Activated naive CD4-positive, alpha-beta T cell treated with anti-CD3 and anti-CD28 coated beads for 36 hours (primary cell): ENCODE data around the gene CTPS1. TPM values are rescaled to one million over a fixed set of nuclear protein-coding genes. Genes with fewer than 3 reads are reported as not detected.

Experiments used
- CTCF ChIA-PET: fragments of 350-600 bp; sonication (Branson Sonifier 250); formaldehyde crosslinking; loops from one replicate; lab custom pipeline; 2021; ENCODE audit warnings: antibody characterized with exemption; lab: Charles Lee
- DNase-seq: peaks from one replicate; pipeline ENCODE4 v3.0.0-alpha.2; 2020
- H3K27ac Mint-ChIP-seq: one replicate; pipeline ENCODE4 v1.8.0; 2021; ENCODE audit warnings: mild to moderate bottlenecking, mixed read lengths
- H3K27me3 Mint-ChIP-seq: one replicate; pipeline ENCODE4 v1.8.0; 2021; ENCODE audit warnings: low read depth, mixed read lengths
- H3K36me3 Mint-ChIP-seq: one replicate; pipeline ENCODE4 v1.8.0; 2021; ENCODE audit warnings: low read depth, mixed read lengths
- H3K4me1 Mint-ChIP-seq: one replicate; pipeline ENCODE4 v1.8.0; 2021; ENCODE audit warnings: low read depth, mixed read lengths
- H3K4me3 Mint-ChIP-seq: one replicate; pipeline ENCODE4 v1.8.0; 2021; ENCODE audit warnings: mild to moderate bottlenecking, moderate library complexity, mixed read lengths
- H3K9me3 Mint-ChIP-seq: one replicate; pipeline ENCODE4 v1.8.0; 2021; ENCODE audit warnings: mixed read lengths
- intact Hi-C: fragments of 100-400 bp; cut with micrococcal nuclease; formaldehyde crosslinking; loops from one replicate; pipeline ENCODE4 v1.15.1; 2023
- total RNA-seq, 2 experiments: library from RNA; stranded (reverse); gene quantifications; one replicate each; pipeline ENCODE4 v1.2.3, GENCODE V29; 2021

Gene CTPS1, protein sequence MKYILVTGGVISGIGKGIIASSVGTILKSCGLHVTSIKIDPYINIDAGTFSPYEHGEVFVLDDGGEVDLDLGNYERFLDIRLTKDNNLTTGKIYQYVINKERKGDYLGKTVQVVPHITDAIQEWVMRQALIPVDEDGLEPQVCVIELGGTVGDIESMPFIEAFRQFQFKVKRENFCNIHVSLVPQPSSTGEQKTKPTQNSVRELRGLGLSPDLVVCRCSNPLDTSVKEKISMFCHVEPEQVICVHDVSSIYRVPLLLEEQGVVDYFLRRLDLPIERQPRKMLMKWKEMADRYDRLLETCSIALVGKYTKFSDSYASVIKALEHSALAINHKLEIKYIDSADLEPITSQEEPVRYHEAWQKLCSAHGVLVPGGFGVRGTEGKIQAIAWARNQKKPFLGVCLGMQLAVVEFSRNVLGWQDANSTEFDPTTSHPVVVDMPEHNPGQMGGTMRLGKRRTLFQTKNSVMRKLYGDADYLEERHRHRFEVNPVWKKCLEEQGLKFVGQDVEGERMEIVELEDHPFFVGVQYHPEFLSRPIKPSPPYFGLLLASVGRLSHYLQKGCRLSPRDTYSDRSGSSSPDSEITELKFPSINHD
- total RNA-seq, result 10 to 100 TPM; 74.9 to 75.1 TPM

DNA sequence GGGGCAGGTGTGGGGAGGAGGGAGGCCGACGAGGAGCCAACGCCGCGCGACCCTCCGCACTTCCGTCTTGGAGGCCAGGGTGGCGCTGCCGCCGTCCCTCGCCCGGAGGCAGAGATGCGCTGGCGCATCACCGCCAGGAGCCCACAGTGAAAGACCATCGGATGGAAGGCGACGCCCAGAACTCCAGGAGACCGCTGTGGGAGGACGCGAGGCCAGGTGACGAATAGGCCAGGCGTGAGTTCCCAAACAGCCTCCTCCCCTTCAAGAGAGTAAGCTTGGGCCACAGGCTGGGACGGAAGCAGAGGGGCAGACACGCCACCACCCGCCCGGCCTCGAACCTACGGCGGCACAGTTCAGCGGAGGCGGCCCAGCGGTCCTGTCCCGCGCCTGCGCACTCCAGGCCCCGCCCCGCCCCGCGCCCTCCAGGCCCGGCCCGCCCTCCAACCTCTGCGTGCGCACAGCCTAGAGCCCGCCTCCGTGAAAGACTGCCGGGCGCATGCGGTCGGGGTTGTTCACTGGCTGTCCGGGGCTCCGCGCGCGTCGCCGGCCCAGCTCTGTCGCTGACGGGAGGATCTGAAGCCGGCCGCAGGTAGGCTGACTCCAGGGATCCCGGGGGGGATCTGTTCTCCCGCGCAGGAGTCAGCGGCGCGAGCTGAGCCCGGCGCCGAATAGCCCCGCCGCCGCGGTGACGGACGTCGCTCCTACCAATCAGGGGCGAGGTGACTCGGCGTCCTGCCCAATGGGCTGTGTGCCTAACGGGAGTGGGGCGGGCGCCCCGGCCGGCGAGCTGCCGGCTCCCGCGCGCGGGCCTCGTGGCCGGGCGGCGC lies at the start of gene CTPS1:
Gene CTPS1, plus strand, starts transcription at position 456 of the 827 bp plus-strand sequence. CDS start 3,595 bp downstream, outside the sequence.
- Mint-ChIP-seq H3K36me3 (peaks cover 30% of the 10 kb centered on the region), H3K9me3 (no peaks in the 10 kb centered on the region), H3K4me3 (peak within 1 kb of the TSS; percentile 82), H3K27me3 (no peaks in the 10 kb centered on the region), H3K27ac (peak within 1 kb of the TSS; percentile 84), H3K4me1 (peaks cover 40% of the 10 kb centered on the region)
- CTCF ChIA-PET, result interaction anchor here (0.8 to 2.8 kb wide), 4 partner anchors 24 to 31 kb away, joined by 3 to 6 read pairs (median 4); no protein-coding TSS in a partner anchor
- intact Hi-C loops, result loop anchor here (1.0 to 10.0 kb wide), 4 partner anchors 24 to 815 kb away; partner anchors contain the start of genes CITED4 and NFYC
- DNase-seq, result peak; percentile 96

DNA sequence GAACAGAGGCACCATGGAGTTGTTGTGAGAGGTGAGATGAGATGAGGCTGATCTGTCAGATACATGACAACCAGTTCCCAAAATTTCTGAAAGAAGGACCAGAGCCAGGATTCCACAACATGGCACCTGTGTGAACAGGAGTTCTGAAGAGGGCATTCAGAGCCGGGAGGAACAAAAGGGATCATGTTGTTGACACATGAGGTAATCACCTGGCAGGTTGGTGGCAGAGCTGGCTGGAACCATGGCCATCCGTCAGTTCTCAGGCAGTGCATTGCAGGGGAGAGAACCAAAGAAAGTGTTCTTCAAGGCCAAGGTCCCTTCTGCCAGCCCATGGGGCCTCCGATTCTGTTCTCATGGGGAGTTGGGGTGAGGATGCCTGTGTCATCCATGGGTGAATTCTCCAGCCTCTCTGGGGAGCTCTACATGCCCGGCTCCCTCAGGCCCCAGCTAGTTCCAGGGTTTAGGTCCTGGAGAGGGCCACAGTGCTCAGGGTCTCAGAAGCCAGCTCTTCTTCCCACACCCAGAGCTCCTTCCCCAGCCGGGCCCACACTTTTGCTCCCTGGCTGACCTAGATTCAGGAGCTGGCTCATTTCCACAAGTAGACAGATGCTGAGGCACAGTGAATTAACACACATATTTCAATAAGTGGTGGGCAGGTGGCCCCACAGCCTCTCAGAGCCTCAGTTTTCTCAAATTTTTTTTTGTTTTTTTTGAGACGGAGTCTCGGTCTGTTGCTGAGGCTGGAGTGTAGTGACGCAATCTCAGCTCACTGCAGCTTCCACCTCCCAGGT lies 49.1 kb upstream of the CTPS1 start:
- DNase-seq, result no peak
- Mint-ChIP-seq H3K27me3 (no peaks in the 10 kb centered on the region), H3K9me3 (no peaks in the 10 kb centered on the region), H3K27ac (no peak overlapping the region), H3K4me1 (peaks cover 3% of the 10 kb centered on the region), H3K36me3 (no peaks in the 10 kb centered on the region), H3K4me3 (no peak overlapping the region)
- intact Hi-C loops, result no loop called here
- CTCF ChIA-PET, result interaction anchor here (0.6 to 1.7 kb wide), 3 partner anchors 17 to 260 kb away, joined by 3 to 4 read pairs (median 4); no protein-coding TSS in a partner anchor

DNA sequence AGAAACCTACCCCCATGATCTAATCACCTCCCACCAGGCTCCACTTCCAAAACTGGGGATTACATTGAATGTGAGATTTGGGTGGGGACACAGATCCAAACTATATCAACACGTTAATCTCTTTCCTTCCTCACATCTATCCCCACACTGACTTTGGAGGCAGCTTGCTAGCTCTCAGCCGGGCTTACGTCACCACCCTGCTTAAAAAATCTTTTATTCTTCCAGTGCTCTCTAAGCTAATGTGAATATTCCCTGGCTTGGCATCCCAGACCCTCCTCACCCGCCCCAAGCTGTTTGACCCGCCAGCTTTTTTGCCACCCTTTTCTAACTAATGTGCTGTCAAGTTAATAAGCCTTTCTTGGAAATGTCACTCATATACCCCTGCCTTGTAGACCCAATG lies 47.9 kb upstream of the CTPS1 start:
- peaks cover 3% of the 10 kb centered on the region for H3K4me1 Mint-ChIP-seq
- H3K27ac Mint-ChIP-seq, result no peak overlapping the region
- no peak for DNase-seq
- H3K4me3 Mint-ChIP-seq, result no peak overlapping the region
- intact Hi-C loops, result no loop called here
- CTCF ChIA-PET, result interaction anchor here (0.7 kb wide), 1 partner anchor 17 kb away, joined by 3 read pairs; no protein-coding TSS in a partner anchor
- no peaks in the 10 kb centered on the region for H3K27me3 Mint-ChIP-seq
- H3K36me3 Mint-ChIP-seq, result no peaks in the 10 kb centered on the region
- H3K9me3 Mint-ChIP-seq, result no peaks in the 10 kb centered on the region

DNA sequence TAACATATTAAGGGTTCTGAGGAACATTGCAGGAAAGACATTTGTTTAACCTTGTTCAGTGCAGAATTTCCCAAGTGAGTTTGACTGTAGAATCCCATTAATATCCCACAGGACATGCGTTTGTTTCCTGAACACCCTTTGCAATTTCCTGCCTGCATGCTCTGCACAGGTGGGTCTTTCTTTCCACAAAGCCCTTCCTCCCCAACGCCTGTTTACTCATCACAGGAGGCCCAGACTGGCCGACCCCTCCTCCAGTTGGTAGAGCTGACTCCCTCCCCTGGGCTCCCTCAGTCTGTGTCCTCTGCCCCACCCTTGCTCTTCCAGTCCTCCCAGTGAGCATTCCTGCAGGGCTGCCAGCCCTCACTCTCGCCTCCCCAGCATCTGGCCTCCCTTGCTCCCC lies 47.5 kb upstream of the CTPS1 start:
- no peak for DNase-seq

DNA sequence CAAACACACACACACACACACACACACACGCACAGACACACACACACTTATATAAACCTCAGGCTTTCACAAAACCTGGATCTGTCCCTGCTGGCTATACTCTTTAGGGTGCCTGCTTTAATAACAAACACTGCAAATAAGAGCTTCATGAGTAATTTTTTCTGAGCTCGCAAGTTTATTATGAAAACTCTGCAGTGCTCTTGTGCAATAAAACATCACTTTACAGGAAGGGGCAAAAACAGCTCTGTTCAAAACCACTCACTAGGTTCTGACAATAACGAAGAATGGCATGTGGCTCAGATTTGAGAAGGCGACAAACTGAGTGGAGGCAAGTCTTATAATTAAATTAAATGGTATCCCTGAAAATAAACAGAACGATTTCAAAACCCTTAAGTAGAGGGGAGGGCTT lies 42.6 kb upstream of the CTPS1 start:
- Mint-ChIP-seq H3K4me3 (no peak overlapping the region), H3K36me3 (no peaks in the 10 kb centered on the region), H3K9me3 (no peaks in the 10 kb centered on the region), H3K27ac (no peak overlapping the region), H3K27me3 (no peaks in the 10 kb centered on the region), H3K4me1 (no peaks in the 10 kb centered on the region)
- no peak for DNase-seq
- CTCF ChIA-PET, result interaction anchor here (0.6 to 1.7 kb wide), 3 partner anchors 14 to 62 kb away, joined by 3 to 6 read pairs (median 3); no protein-coding TSS in a partner anchor
- intact Hi-C loops, result no loop called here

More for the DNA sequence above, 47.5 kb upstream of the CTPS1 start:
- no peaks in the 10 kb centered on the region for H3K27me3 Mint-ChIP-seq
- H3K9me3 Mint-ChIP-seq, result no peaks in the 10 kb centered on the region
- no peak overlapping the region for H3K27ac Mint-ChIP-seq
- peaks cover 3% of the 10 kb centered on the region for H3K4me1 Mint-ChIP-seq
- H3K36me3 Mint-ChIP-seq, result no peaks in the 10 kb centered on the region
- intact Hi-C loops, result no loop called here
- H3K4me3 Mint-ChIP-seq, result no peak overlapping the region
- CTCF ChIA-PET, result interaction anchor here (0.7 kb wide), 1 partner anchor 17 kb away, joined by 3 read pairs; no protein-coding TSS in a partner anchor

DNA sequence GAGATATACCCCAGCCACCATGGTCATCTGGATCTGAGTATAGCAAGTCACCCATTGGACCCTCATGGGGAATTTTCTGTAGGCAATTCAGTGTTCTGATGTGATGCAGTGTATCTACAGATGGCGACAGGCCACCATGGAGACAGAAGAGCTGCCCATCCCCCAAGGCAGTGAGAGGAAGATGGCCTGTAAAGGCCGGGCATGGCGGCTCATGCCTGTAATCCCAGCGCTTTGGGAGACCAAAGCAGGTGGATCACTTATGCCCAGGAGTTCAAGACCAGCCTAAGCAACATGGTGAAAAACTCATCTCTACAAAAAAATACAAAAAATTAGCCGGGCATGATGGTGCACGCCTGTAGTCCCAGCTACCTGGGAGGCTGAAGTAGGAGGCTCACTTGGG lies 41.1 kb upstream of the CTPS1 start:
- intact Hi-C loops, result no loop called here
- Mint-ChIP-seq H3K4me1 (no peaks in the 10 kb centered on the region), H3K4me3 (no peak overlapping the region), H3K9me3 (no peaks in the 10 kb centered on the region), H3K27me3 (no peaks in the 10 kb centered on the region), H3K27ac (no peak overlapping the region), H3K36me3 (no peaks in the 10 kb centered on the region)
- CTCF ChIA-PET, result interaction anchor here (0.6 to 5.4 kb wide), 2 partner anchors 13 to 30 kb away, joined by 3 to 41 read pairs; no protein-coding TSS in a partner anchor
- no peak for DNase-seq

DNA sequence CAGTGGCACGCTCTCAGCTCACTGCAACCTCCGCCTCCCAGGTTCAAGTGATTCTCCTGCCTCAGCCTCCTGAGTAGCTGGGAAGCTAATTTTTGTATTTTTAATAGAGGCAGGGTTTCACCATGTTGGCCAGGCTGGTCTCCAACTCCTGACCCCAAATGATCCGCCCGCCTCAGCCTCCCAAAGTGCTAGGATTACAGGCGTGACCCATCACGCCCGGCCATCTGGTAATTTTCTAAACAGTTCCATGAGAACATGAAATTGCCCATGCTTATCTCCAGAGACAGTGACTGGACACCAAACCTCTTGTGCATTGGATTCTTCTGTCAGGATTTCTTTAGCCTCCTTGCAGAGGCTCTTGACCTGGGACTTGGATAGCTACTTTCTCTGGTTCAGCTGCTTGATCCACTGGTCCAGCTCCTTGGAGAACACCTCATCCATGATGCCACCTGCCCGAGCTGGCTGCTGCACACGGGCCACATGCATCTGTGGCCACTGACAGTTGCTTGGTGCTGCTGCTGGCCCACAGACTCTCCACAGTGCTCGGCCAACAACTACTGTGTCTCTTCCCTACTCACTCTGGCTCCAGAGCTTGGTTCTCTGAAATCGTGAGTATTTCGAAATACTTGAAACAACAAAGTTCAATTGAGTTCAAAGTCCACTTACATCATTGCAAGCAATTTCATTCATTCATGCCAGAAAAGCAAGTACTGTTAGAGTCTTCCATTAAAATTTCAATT lies 40.0 kb upstream of the CTPS1 start:
- Mint-ChIP-seq H3K4me3 (no peak overlapping the region), H3K27ac (no peak overlapping the region), H3K27me3 (no peaks in the 10 kb centered on the region), H3K36me3 (no peaks in the 10 kb centered on the region), H3K4me1 (no peaks in the 10 kb centered on the region), H3K9me3 (no peaks in the 10 kb centered on the region)
- intact Hi-C loops, result no loop called here
- CTCF ChIA-PET, result interaction anchor here (1.8 to 5.4 kb wide), 2 partner anchors 10 to 12 kb away, joined by 11 to 41 read pairs; no protein-coding TSS in a partner anchor
- DNase-seq, result no peak

DNA sequence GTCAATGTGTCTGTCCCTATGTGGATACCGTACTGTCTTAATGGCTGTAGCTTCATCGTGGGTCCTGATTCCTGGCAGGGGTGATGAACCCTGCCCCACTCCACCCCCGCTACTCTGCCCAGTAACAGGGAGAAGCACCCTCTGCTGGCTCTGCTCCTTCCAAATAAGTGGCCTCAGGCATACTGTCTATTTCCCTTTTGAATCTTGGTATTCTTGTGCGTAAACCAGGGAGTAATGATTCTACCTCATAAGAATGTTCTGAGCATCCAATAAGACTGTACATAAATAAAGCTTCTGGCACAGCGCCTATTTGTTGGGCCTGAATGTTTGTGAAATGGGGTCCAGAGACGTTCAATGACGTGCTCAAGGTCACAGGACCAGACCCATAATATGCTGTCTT lies 35.2 kb upstream of the CTPS1 start:
- Mint-ChIP-seq H3K4me3 (no peak overlapping the region), H3K27me3 (peaks cover 7% of the 10 kb centered on the region), H3K27ac (no peak overlapping the region), H3K4me1 (peaks cover 2% of the 10 kb centered on the region), H3K9me3 (no peaks in the 10 kb centered on the region), H3K36me3 (no peaks in the 10 kb centered on the region)
- no peak for DNase-seq
- CTCF ChIA-PET, result interaction anchor here (0.6 to 1.3 kb wide), 2 partner anchors 16 to 18 kb away, joined by 3 read pairs; no protein-coding TSS in a partner anchor
- intact Hi-C loops, result no loop called here

DNA sequence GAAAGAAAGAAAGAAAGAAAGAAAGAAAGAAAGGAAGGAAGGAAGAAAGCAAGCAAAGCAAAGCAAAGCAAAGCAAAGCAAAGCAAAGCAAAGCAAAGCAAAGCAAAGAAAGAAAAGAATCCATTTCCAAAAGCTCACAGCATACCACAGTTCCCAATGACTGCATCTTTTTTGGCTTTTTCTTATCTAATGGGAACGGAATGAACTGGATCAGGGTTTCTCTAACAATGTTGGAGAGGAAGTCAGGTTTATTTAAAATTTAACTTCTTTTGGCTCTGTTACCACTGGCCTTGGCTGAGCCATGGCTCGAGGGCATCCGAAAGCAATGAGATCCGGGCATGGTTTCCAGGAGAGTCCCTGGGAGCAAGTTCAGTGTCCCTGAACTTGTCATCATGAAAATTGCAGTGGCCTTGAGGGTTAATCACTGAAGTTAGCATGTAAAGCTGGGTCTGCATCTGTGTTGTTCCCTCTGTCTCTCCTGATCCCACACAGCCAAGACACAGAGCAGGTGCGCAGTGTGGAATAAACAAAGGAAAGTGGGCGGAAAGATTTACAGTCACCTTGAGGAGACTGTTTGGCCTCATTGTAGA lies 34.6 kb upstream of the CTPS1 start:
- Mint-ChIP-seq H3K36me3 (no peaks in the 10 kb centered on the region), H3K4me1 (peaks cover 2% of the 10 kb centered on the region), H3K4me3 (no peak overlapping the region), H3K27ac (no peak overlapping the region), H3K9me3 (no peaks in the 10 kb centered on the region), H3K27me3 (peaks cover 7% of the 10 kb centered on the region)
- DNase-seq, result no peak
- intact Hi-C loops, result no loop called here
- CTCF ChIA-PET, result interaction anchor here (0.6 to 1.3 kb wide), 4 partner anchors 16 to 716 kb away, joined by 3 read pairs; no protein-coding TSS in a partner anchor

DNA sequence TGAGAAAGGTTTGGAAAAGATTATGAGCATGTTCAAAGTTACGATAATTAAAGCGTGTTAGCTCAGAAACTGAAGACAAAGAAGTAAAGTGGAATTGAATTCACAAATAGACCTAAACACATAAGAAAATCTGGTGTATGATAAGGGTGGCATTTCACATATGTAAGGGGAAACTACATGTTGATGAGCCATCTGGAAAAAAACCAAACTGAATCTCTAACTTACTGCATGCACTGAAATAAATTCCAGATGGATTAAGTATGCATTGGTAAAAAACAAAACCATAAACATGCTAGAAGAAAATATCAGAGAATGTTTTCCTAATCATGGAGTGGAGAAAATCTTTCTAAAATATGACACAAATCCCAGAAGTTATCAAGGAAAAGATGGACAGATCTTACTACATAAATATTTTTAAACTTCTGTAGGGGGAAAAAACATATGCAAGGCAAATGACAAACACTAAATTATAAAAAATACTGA lies 34.0 kb upstream of the CTPS1 start:
- no peaks in the 10 kb centered on the region for H3K9me3 Mint-ChIP-seq
- H3K4me1 Mint-ChIP-seq, result peaks cover 2% of the 10 kb centered on the region
- no peak for DNase-seq
- H3K4me3 Mint-ChIP-seq, result no peak overlapping the region
- no peak overlapping the region for H3K27ac Mint-ChIP-seq
- CTCF ChIA-PET, result interaction anchor here (0.6 to 1.3 kb wide), 3 partner anchors 17 to 717 kb away, joined by 3 read pairs; no protein-coding TSS in a partner anchor
- H3K36me3 Mint-ChIP-seq, result no peaks in the 10 kb centered on the region
- intact Hi-C loops, result no loop called here
- H3K27me3 Mint-ChIP-seq, result peaks cover 7% of the 10 kb centered on the region
